SW 1271 (cell line): ENCODE results near the gene CARD8.

Source experiments
- DNase-seq, 2 experiments: peaks; one replicate each; lab custom pipeline; 2025; lab: John Stamatoyannopoulos, UW

CARD8 gene

GRCh38 chr19:48206397-48207093, 49.2 kb downstream of the CARD8 start:
- no peak for DNase-seq

DNA sequence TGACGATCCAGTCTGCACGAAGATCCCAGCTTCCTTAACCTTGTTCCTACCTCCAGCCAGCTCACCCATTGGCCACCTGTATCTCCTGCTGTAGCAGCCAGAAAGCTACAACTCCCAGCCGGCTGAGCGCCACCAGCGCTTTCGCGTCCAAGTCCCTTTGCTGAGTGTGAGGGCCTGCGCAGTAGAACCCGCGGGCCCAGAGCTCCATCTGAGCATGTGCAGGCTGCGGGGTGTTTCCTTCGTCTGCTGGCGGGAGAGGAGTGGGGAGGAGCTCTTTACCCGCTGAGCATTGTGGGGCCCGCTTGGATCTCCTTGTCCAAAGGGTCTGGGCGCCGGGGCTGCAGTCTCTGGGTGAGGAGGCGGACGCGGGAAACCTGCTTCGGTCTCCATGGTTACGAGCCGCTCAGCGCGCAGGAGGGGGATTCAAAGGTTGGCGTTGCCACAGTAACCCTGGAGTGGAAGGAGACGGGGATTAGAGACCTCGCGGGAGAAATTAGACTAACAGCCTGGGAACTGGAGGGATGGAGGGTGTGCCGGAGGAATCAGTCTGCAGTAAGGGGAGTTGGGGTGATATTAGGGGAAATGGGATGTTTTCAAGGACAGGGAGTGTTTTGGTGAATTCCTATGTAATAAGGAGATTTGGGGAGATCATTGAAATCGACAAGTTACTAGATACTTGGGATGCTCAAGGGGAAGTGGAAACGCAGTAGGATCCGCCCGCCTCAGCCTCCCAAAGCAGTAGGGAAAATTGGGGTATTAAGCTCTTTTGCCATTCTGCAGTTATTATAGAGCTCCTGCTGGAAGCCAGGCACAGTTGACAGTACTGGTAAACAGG, 51.7 kb downstream of the CARD8 start:
- peak; percentile 89 to 92 for DNase-seq

GRCh38 chr19:48203222-48203793, 52.4 kb downstream of the CARD8 start:
- no peak for DNase-seq

GRCh38 chr19:48196933-48197665, 58.6 kb downstream of the CARD8 start:
- DNase-seq, result no peak

DNA sequence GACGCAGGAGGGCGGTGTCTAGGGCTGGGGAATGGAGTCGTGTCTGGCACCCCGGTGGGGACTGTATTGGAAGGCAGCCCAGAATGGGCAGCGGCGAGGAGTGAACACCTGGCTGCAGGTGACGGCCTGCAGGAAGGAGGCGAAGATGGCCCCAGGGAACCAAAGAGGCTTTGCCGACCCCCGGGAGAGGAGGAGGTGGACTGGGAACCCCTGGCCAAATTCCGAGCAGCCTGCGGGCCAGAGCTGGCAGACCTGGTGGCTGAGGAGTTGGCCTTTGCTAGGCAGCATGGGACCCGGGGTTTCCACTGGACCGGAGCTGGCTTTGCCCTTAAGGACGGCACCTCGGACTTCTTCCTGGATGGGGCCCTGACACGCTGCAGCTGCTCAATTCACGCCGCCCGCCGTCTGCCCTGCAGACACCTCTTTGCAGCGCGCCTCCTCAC, 59.4 kb downstream of the CARD8 start:
- no peak for DNase-seq

- DNase-seq, result no peak
Observed at GRCh38 chr19:48194844-48195830, 60.6 kb downstream of the CARD8 start.

DNA sequence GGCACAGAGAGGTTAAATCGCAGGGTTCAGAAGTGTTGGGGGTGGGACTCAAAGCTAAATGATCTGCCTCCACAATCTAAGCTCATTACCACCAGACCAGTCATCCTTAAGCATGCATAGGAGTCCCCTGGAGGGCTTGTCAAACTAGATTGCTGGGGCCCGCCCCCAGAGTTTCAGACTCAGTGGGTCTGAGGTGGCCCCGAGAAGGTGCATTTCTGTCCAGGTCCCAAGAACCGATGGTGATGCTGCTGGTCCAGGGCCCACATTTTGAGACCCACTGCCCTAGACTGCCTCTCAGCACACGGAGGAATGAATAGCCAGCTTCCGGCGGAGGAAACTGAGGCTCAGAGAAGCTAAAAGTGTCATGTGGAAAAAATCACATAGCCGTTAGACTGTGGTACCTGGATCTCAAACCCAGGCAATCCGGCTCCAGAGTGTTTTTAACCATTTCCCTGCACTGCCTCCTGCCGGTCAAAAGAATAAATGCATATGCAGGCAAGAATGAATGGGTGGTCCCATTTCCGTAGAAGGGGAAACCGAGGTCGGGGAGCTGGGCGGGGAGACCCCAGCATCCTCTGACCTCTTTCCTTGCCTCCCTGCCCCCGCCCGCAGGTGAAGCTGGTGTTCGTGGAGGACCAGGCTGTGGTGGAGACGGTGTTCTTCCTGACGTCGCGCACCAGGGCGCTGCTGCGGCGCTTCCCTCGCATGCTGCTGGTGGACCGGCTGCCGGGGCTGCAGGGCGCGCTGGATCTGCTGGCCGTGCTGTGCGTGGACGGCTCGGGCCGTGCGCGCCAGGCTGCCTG, 61.5 kb downstream of the CARD8 start:
- DNase-seq, result no peak

DNA sequence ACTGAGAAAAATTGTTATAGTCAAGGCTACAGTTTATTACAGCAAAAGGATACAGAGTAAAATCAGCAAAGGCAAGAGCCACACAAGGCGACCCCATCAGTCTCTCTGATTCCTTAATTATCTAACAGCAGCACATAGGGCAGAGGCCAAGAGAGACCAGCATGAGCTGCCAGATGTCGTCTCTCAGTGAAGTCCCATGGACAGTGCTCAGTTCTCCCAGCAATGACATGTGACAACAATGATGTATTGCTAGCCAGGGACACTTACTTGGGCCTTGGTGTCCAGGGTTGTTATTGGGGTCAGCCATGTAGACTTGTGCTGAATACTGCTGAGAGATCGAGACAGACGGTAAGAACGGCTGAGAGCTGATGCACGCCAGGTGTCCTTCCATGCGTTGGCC, 63.0 kb downstream of the CARD8 start:
- no peak for DNase-seq

DNA sequence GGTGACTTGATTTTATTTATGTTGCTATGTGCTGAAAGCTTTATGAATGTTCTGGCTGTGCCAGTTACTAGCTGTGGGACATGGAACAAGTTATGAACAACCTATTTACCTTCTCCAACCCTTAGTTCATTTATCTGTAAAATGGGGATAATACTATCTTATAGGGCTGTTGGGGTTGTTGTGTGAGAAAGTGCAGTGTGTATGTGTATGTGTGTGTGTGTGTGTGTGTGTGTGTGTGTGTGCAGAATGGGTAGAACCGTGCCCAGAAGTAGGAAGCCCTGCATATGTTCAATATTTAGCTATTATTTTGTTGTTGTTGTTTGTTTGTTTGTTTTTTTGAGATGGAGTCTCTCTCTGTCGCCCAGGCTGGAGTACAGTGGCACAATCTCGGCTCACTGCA, 64.8 kb downstream of the CARD8 start:
- DNase-seq, result no peak

DNA sequence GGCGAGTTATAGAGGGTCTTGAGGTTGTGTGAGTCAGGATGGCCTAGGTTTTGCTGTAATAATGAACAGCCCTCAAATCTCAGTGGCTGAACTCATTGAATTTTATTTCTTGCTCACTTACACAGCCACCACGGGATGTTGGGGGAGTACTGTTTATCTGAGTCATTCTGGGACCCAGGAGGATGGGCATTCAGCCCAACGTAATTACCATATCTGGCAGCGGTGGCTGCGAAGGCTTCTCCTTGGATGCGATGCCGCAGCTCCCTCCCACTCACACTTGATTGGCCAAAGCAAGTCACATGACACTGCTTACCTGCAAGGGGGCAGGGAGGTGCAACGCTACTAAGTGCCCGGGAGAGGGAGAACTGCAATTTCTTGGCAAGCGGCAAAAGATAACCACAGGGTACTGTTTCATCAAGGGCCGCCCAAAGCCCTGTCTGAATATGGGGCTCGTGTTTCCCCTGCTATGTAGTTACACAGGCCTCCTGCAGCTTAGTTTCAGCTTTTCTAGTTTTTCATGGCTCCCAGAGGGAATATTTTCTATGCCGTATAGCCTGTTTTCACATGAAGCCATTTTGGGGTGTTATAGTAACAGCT, 65.3 kb downstream of the CARD8 start:
- DNase-seq, result no peak

DNA sequence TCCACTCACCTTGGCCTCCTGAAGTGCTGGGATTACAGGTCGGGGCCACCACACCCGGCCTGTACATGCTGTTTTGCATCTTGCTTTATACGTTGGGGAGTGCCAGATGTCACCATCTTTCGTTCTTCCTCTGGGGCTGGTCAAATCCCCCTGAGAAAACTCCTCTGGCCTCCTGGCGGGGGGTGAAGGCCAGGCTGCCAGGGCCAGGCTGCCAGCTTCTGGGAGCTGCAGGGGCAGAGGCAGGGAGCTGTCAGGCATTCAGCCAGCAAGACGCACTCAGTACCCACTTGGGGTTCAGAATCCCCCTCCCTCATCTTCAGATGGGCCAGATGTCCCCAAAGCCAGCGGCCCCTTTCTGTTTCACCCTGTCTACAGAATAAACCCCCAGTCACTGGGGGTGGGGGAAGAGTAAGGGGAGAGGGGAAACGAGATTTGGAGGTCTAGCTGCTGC, 69.1 kb downstream of the CARD8 start:
- no peak for DNase-seq

GRCh38 chr19:48186015-48186414, 69.7 kb downstream of the CARD8 start:
- DNase-seq, result no peak

- no peak for DNase-seq
Observed at GRCh38 chr19:48183356-48183755, 72.4 kb downstream of the CARD8 start.

DNA sequence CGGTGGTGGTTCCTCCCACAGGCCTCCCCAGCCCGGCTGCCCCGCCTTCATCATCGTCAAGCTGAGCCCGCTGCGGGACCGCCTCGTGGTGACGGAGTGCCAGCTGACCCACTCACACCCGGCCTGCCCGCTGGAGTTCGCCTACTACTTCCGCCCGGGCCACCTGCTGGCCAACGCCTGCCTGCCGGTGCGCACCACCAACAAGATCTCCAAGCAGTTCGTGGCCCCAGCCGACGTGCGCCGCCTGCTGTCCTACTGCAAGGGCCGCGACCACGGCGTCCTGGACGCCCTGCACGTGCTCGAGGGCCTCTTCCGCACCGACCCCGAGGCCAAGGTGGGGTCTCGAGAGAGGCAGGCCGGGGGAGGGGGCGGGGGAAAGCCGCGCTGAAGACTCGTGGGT, 73.3 kb downstream of the CARD8 start:
- no peak for DNase-seq

DNA sequence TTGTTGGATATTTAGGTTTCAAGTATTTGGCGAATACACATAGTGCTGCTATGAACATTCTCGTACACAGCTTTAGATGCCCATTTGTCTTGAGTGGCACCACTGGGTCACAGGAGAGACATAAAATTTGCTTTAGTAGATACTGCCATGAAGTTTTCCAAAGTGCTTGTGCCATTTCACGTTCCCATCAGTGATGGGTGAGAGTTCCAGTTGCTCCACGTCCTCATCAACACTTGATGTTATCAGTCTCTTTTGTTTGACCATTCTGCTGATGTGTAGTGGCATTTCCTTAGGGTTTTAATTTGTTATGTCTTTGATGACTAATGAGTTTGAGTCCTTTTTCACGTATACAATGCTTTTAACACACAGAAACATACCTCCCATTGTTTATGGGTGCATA, 74.2 kb downstream of the CARD8 start:
- no peak for DNase-seq

DNA sequence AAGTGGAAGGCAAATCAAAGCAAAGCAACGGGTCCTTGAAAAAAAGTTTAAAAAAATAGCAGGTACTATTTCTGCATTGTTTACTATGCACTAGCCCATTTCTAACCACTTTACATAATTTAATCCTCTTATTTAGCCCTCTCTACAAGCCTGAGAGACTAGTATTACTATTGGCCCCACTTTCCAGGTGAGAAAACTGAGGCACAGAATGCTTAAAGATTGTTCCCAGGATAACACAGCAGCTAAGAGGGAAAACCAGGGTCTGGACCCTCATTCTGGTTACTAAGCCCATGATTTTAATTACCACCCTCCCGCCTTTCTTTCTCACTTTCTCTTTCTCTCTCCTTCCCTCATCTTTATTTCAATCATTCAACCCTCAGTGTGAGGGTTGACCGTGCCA, 79.5 kb downstream of the CARD8 start:
- DNase-seq, result no peak

DNA sequence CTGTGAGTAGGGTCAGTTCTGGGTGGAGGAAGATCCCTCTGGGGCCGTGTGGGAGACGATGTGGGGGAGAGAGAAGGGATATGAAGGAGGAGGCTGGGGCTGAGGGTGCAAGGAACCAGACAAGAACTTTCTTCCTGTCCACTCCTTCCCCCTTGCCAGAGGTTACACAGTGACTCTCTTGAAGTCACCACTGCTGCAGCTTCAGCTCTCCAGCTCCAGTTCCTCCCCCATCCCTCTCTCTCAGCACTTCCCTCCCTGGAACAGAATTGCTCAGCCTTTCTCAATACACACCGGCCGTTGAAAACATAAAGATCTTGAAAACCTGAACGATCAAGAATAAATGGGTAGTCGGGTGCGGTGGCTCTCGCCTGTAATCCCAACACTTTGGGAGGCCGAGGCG, 80.1 kb downstream of the CARD8 start:
- DNase-seq, result no peak

DNA sequence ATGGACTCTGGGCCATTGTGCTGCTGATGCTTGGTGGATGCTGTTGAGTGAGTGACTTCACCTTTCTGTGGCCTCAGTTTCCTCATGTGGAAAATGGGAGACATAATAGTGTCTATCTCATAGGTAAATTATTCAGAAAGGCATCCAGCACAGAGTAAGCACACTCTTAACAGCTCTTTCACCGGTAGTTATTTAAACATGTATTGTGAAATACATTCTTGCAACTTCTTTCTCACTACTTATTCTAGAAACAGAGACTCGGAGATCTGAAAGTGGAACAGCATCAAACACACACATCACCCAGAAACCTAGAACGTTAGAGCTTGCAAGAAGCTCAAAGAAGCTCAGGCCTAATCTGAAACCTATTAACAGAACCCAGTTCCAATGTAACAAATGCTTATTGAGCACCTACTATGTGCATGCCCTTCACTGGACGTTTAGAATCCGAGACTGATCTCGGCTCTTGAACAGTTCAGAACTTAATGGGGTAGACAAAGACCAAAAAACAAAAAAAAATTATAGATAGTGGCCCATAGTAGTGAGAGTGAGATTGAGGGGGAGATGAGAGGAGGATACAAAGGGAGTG, 81.2 kb downstream of the CARD8 start:
- no peak for DNase-seq

DNA sequence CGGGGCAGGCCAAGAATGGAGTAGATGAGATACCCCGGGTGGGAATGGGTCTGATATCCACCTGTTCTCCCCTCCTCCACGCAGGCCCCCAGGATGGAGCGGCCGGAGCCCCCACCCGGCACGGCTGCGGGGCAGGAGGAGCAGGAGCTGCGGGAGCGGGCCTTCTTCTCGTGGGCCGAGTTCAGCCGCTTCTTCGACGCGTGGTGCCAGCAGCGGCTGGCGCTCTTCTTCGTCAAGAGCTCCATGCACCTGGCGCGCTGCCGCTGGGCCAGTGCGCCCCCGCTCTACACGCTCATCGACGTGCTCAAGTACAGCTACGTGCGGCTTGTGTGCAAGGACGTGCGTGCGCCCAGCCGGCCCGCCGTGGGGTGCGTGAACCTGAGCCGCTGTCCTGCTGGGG, 84.0 kb downstream of the CARD8 start:
- DNase-seq, result no peak
